ENCODE data around the gene LRRC46.
A peak's percentile ranks its signal among the peaks of the same experiment; 100 is the strongest.

The LRRC46 gene

DNA sequence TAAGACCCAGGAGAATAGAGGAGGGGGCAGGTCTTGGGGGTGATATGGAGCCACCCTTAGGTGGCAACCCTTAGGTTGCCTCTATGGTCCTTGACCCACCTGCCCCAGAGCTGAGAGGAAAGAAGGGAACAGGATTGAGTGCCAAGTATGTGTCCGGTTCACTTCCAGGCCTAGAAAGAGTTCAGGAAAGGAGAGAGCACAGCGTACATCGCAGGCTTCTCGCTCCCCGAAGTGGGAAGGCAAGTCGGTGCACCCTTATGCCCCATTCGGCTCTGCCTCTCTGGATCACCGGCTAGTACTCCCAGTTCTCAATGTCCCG lies 18.9 kb downstream of the LRRC46 start:
- no peaks in the 10 kb centered on the region for H3K36me3 ChIP-seq
- TF ChIP-seq, protein P1, sequence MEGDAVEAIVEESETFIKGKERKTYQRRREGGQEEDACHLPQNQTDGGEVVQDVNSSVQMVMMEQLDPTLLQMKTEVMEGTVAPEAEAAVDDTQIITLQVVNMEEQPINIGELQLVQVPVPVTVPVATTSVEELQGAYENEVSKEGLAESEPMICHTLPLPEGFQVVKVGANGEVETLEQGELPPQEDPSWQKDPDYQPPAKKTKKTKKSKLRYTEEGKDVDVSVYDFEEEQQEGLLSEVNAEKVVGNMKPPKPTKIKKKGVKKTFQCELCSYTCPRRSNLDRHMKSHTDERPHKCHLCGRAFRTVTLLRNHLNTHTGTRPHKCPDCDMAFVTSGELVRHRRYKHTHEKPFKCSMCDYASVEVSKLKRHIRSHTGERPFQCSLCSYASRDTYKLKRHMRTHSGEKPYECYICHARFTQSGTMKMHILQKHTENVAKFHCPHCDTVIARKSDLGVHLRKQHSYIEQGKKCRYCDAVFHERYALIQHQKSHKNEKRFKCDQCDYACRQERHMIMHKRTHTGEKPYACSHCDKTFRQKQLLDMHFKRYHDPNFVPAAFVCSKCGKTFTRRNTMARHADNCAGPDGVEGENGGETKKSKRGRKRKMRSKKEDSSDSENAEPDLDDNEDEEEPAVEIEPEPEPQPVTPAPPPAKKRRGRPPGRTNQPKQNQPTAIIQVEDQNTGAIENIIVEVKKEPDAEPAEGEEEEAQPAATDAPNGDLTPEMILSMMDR (IDR thresholded peaks at IDR 0.05; ENCODE audit: low read depth, low read length): no peak
- no peaks in the 10 kb centered on the region for H3K9me3 ChIP-seq
- H3K27me3 ChIP-seq: peaks cover 99% of the 10 kb centered on the region
- no peaks in the 10 kb centered on the region for H3K4me1 ChIP-seq
- H3K4me3 ChIP-seq (ENCODE audit: low read depth, low read length): no peak overlapping the region
- DNase-seq: no peak

DNA sequence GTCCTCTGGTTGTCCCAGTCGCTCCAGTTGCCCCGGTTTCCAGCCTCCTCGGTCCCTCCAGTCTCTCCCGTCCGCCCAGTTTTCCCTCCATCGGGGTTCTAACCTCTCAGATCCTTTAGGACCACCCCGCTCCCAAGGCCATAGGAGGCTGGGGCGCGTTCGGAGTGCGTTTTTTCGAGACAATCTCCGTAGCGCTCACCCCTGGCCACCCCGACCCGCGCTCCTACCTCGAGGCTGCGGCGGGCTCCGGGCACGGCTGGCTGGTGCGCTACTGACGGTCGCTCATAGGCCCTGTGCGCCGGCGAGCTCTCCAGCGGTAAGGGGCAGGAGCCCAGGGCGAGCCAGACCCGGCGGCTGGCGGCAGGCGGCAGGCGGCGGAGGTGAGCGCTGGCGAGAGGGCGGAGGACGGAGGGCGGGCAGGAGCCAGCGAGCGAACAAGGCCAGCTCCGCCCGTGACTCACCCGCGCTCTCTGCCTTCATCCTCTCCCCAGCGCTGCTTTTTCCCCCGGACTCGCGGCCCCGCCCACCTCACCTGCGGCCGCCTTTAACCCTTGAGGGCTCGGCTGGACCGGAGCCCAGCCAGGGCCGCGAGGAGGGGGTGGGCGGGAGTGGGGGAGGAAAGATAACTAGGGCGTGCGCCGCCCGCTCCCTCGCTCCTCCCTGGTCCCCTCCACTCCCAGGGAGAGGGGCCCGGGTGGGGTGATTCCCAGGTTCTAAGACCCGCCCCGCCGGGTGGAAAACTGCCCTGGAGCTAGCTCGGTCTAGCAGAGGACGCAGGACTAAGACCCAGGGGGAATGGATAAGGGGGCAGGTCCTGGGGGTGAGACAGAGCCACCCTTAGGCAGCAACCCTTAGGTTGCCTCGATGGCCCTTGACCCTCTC lies 19.5 kb downstream of the LRRC46 start, which contains the start of gene SP6:
Gene SP6, minus strand, starts transcription at position 472 of the 882 bp plus-strand sequence. CDS start 2,734 bp downstream, outside the sequence.
- no peaks in the 10 kb centered on the region for H3K36me3 ChIP-seq
- H3K4me1 ChIP-seq: no peaks in the 10 kb centered on the region
- DNase-seq: peak; percentile 72
- H3K4me3 ChIP-seq (ENCODE audit: low read depth, low read length): no peak within 1 kb of the TSS
- no peaks in the 10 kb centered on the region for H3K9me3 ChIP-seq
- H3K27me3 ChIP-seq: peaks cover 99% of the 10 kb centered on the region
- TF ChIP-seq, protein P1 (IDR thresholded peaks at IDR 0.05; ENCODE audit: low read depth, low read length): no peak

DNA sequence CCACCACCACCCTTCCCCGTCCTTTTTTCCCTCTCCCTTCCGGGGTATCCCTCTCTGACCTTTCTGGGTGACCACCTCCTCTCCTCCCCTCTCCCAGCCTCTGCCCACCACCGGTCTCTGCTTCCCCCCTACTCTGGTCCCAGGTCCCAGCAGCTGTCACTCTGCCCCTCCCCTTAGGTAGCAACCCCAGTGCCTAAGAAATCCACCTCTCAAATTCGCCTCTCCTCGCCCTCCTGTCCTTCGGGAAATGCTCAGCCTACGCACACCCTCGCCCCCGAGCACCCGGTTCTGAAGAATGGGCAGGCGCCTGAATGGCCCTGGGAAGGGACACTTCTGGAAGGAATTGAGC lies 20.3 kb downstream of the LRRC46 start:
- TF ChIP-seq, protein P1 (IDR thresholded peaks at IDR 0.05; ENCODE audit: low read depth, low read length): no peak
- H3K27me3 ChIP-seq: peaks cover 99% of the 10 kb centered on the region

DNA sequence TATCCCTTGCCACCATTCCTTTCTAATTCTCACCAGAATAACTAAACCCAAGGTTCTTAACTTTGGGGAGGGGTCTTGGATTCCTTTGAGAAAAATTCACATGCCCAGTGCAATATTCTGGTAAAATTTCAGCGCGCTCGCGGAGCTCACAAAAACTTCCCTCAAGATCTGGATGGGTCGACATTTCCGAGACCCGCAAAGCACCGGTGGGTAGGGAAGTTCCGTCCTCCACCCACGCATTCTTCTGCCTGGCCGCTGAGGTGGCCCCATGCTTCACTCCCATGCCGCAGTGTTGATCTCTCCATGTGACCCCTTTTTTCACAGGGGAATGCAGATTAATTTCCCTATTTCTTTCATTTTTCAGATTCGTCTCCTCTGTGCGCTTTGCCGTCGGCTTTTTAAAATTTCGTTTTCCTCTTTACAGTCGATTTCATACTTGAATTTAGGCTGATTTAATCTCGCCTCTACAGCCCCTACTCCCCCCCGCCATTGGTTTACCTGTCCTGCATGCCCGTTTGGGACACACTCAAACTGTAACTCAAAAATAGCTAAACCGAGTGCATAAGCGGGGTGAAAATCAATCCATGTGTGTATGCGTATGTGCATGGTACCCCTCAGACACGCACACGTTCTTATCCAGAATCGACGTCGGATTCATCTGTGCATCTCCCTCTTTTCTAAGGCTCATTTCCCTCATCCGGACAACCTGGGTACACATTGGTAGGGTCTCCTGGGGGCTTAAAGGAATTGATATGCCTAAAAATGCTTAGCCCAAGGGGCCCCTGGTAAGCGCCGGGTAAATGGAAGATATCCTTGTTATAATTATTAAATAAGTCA lies 20.9 kb downstream of the LRRC46 start:
- Histone ChIP-seq H3K27me3 (peaks cover 99% of the 10 kb centered on the region), H3K4me3 (ENCODE audit: low read depth, low read length) (no peak overlapping the region)
- DNase-seq: no peak

More for the DNA sequence above, 20.3 kb downstream of the LRRC46 start:
- Histone ChIP-seq H3K4me3 (ENCODE audit: low read depth, low read length) (no peak overlapping the region), H3K4me1 (no peaks in the 10 kb centered on the region), H3K9me3 (no peaks in the 10 kb centered on the region), H3K36me3 (no peaks in the 10 kb centered on the region)
- DNase-seq: no peak

DNA sequence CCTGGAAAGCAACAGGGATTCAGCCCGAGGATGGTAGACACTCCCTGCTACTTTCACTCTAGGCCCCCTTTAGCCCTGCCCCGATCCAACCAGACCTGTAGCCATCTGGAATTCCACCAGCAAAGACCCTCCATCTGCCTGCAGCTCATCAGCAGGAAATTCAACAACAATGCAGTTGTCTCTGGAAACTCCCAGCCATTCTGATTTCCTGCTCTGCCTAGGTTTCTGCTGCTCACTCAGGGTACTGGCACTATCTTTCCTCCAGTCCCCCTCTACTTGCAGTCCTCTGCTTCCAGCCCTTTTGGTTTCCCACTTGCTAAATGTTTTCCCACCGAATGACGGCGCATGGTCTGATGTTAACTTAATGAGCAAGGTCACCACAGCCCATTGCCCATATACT lies 22.1 kb downstream of the LRRC46 start:
- TF ChIP-seq, protein P1 (IDR thresholded peaks at IDR 0.05; ENCODE audit: low read depth, low read length): no peak
- no peaks in the 10 kb centered on the region for H3K9me3 ChIP-seq
- peaks cover 98% of the 10 kb centered on the region for H3K27me3 ChIP-seq
- no peaks in the 10 kb centered on the region for H3K4me1 ChIP-seq
- H3K36me3 ChIP-seq: no peaks in the 10 kb centered on the region
- no peak overlapping the region for H3K4me3 ChIP-seq (ENCODE audit: low read depth, low read length)
- no peak for DNase-seq

More for the DNA sequence above, 20.9 kb downstream of the LRRC46 start:
- Histone ChIP-seq H3K36me3 (no peaks in the 10 kb centered on the region), H3K9me3 (no peaks in the 10 kb centered on the region), H3K4me1 (no peaks in the 10 kb centered on the region)
- TF ChIP-seq, protein P1 (IDR thresholded peaks at IDR 0.05; ENCODE audit: low read depth, low read length): no peak
